Astrocyte (in vitro differentiated cells and primary cell): ENCODE measurements around the gene CHMP4B.

Experiments used
- CTCF ChIP-seq: IDR thresholded peaks from 2 replicates; pipeline ENCODE4 v1.5.1; 2011; ENCODE audit warnings: low read depth, mild to moderate bottlenecking, inconsistent platforms, low read length, moderate library complexity; ENCODE audit not compliant: insufficient read depth
- EZH2 ChIP-seq: IDR thresholded peaks from 2 replicates; pipeline ENCODE4 v1.6.1; 2012; ENCODE audit warnings: mild to moderate bottlenecking, low read length, inconsistent platforms; ENCODE audit not compliant: insufficient read depth

GRCh38 chr20:33890557-33890956, 79.4 kb downstream of the CHMP4B start:
- TF ChIP-seq CTCF (no peak), EZH2 (no peak)
